Stimulated activated CD4-positive, alpha-beta T cell treated with anti-CD3 and anti-CD28 coated beads, Interleukin-1b, Interleukin-23, amount 100 ng/mL, for 24 hours (primary cell): ENCODE data around the gene NKAIN2.

ENCODE experiments used
- DNase-seq, 4 experiments: peaks; one replicate each; pipeline ENCODE4 v3.0.0-alpha.2; 2020; ENCODE audit warnings: low read depth in 4 of 4, low spot score in 1 of 4

The NKAIN2 gene

DNA sequence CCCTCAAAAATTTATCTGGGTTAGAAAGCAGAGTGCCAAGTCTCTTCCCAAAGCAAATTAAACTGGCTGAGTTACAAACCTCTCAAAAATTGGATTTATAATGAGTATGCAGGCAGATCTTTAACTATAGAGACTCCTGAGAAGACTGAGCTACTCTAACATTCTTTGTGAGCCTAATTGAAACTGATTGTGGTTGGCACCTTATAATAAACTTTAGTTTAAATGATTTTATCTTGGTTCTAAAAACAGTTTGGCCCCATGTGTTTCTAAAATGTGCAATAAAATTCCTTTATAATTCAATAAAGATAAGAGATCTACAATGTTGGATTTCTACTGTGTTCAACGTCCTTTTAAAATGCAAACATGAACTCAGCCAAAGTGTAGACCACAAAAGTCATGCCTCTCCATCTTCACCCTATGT is 678.4 kb downstream of the NKAIN2 start:
- no peak for DNase-seq

DNA sequence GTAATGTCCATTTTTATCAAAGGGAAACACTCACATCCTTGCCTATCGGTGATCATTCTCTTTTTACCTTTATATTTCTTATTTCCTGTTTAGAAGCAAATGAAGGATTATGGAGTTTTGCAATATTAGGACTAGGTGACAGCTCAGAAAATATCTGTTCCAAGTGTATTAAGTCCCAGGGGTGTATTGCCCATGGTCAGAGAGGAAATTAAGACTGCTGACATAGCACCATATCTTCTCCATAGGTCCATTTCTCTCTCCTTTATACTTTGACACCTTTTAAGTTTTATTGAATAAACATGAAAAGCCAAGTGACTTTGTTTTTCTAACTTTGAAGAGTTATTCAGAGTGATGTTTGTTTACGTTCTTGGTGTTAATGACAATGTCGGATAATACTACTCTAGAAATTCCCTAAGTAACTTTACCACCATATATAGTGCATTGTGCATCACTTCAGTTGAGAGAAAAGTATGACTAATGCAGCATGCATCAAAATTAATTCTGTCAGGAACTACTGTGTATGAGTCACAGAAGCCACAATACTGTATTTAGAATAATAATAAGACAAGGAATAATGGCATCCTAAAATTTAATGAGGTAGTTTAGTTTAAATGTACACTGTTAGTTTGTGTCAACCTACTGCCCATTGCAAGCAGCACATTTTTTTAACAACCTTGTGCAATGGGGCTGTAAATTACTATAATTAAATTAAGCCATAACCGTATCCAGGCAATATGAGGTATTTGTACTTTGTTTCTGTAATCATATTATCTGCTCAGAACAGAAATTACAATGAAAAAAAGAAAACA is 684.2 kb downstream of the NKAIN2 start:
- DNase-seq: no peak

DNA sequence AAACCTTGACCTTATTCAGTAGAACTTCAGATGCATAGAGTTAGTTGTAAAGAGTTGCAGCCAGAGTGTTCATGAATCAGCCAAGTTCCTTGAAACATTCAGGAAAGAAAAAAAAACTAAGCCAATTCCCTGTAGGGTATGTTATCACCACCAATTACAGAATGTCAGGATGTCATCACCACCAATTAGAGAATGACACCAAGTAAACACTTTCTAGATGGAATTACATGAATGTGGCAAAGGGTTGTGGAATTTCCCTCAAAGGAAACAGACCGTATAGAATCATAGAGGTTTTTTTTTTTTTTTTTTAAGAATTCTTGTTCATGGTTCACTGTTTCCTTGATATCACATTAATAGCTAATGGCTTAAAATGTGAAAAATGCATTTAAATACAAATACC is 686.5 kb downstream of the NKAIN2 start:
- no peak for DNase-seq

DNA sequence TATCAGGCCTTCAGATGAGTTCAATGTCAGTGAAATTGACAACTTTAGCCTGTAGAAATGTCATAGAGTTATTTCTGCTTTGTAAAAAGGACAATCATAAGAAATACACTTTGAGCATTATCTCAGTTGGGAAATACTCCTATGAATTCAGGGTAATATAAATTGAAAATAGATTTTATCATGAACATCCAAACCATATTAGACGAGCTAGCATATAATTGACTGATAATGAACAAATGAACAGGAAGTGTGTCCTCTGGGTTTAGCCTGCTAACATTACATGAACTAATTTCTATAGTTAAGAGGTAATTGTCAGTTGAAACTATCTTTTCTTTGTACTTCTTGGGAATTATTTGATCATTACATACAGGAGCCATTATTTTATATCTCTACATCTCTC is 689.6 kb downstream of the NKAIN2 start:
- DNase-seq: no peak

DNA sequence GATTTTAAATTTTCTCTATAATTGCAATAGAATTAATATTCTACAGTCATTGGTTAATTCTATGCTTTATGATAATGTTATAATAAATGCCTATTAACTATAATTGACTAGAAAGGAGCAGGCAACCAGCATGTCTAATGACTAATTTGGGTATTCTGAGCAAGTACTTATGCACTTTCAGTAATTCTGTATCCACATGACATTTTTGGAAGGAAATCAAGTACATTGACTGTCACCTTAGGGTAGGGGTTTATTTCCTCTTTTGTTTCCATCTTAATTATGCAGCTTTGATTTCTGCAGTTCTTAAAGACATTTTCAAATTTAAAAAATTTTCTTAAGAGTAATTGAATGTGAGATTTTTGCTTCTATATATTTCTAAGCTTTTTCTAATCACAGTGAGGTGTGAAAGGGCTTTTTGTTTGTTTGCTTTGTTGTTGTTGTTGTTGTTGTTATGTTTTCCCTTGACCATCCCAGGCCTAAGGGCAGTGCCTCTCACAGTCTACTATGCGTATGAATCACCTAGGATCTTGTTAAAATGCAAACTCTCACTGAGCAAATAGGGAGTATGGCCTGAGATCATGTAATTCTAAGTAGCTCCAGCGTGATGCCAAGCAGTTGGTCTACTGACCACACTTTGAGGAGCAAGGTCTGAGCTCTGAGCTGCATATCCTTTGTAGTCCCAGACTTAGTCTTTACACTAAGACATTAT is 691.4 kb downstream of the NKAIN2 start:
- DNase-seq: no peak

DNA sequence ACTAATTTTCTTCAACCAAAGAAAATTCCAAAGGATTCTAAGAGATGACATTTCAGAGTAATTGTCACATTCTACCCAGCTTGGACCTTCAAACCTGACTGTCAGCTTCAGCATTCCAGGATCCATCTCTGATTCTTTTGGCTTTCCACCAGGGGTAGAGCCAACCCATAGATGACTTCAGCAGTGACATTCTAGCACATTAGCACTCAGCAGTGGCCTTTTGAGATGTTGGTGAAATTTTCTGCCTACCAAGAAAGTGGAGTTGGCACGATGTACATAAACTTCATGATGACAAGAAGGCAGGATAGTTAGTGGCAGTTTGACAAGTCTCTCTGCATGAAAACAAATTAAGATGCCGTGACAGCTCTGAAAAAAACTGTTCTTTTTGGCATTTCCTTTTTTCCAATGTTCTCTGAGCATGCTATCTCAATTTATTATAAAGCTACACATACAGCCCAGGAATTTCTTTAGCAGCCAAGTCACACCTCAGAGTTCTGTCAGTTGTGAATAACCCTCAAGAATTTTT is 692.1 kb downstream of the NKAIN2 start:
- no peak for DNase-seq

DNA sequence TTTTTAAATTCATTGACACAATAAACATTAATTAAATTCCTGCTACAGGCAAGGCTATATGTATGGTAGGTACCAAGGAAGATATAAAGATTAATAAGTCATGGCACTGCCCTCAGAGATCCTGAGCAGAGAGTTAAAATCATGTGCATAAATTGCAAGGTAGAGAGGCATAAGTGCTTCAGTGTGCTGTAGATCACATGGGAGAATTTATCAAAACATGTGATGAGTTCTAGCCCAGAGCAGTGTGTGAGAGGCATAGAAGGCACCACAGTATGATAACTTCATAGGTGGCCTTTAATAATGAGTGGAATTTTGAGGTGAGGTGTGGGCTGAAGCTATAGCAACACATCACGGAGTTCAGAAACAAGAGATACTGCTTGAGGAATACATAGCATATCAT is 692.7 kb downstream of the NKAIN2 start:
- DNase-seq: no peak

DNA sequence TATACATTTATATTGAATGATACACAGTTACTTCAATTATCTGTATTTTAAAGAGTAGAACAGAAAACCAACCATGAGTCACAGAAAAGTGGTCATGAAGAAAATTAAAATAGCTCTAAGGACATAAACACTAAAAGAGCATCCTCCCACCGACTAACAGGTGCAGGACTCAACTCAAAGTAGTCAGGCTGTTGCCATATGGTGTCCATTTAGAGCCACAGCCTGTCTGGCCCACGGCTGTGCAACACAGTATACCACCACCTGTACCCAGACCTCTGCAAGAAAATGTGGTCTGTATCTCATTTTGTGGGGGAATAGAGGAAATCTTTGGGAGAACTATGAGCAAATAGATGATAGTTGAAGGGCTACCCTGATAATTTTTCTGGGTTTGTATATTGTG is 708.8 kb downstream of the NKAIN2 start:
- DNase-seq: no peak

DNA sequence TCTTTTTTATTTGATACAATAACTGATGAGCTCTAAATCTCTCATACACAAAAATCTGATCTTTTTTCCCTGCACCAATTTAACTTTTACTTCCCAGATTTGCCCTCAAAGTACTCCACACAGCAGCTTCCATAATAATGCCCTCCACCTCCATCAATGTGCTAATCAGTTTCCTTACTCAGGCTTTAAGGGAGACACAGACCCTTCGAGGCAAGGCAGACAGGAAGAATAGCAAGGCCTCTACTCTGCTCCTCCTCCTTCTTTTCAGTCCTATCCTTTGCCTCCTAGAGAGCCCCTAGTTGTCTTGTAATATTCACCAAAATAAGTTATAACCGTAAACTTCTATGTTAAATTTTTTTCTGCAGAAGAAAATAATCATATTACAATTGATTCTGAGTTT is 713.7 kb downstream of the NKAIN2 start:
- DNase-seq: no peak

DNA sequence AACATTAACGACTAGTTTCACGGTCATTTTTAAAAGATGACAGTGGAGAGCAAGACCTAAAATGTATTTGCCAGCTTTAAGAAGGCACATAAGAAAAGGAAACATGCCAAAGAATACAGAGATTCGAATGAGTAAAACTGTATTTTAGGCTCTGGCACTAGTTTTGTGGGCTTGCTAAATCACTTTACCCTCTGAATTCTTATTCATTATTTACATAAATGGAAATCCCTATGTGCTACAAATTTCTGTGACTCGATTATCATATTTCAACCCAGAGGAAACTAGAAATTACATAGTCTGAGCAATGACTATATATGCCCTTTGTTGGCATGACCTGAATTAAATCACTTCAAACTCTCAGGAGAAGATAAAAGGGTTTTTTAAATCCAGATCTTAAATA is 716.8 kb downstream of the NKAIN2 start:
- no peak for DNase-seq

DNA sequence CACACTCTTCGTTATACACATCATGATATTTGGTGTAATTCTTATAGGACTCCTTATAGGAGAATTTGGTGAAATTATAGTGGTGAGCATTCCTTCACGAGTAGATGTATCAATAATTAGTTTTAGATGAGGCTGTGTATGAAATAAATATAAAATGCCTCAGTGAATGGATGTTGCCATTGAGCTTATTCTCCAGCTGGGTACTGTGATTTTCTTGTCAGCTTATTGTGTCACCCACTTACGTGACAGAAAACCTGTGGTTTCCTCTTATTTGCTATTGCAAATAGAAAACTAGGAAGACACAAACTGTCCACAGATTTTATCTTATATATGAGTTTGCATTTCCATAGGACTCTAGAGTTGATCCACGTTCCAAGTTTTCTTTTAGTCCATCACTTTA is 718.7 kb downstream of the NKAIN2 start:
- no peak for DNase-seq

DNA sequence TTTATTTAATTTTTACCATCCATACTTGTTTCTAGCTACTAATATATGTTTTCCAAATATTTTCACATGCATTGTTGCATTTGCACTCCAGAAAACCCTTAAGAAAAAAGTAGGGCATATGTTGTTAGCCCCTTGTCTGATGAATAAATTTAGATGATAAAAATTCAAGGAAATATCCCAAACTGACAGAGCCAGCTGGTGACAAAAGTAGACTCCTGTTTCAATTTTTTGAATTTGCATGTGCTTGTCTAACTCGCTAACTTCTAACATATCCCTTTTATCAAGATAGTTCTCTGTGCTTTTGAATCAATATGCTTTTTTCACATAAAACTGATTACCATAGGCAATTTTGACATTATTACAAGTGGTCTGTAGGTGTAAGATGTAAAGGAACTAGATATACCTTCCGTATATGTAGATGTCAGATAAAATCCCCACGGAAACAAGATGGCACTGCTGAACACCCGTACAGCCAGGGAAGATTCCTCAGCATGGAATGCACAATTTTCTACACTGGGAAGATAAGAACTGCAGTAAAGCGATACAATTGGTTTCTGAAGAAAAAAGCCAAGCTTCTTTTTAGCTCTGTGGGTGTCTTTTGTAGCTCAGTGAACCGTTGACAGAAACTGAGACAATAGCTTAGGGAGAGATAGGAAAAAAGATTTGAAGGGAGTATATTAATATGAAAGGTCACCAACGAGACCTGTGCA is 721.0 kb downstream of the NKAIN2 start:
- no peak for DNase-seq

DNA sequence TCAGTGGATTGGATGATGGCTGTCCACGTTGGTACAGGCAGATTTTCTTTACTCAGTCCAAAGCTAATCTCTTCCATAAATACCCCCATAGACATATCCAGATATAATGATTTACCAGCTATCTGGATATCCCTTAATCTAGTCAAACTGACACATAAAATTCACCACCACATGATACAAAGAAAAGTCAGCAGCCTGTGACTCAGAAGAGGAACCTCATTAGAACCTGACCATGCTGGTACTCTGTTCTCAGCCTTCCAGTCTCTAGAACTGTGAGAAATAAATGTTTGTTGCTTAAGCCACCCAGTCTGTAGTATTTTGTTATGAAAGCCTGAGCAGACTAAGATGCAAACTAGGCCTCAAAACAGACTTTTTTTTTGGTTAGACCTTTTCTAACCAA is 727.3 kb downstream of the NKAIN2 start:
- no peak for DNase-seq

DNA sequence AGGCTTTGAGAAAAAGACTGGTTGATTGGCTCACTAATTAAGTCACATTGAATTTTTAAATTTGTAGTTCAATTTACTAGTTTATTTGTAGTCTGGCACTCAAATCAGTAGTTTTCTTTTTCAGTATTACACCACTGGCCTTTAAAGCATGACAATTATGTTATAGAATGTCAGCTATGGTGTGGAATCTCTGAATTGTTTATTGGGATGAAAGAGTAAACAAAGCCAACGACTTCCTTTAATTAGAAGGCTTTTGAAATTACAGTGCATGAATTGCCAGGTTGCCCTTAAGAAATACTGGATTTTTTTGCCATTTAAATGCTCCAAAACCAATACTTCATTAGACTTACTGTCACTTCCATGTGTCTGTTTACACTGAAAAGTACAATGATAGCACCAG is 731.6 kb downstream of the NKAIN2 start:
- DNase-seq: no peak

DNA sequence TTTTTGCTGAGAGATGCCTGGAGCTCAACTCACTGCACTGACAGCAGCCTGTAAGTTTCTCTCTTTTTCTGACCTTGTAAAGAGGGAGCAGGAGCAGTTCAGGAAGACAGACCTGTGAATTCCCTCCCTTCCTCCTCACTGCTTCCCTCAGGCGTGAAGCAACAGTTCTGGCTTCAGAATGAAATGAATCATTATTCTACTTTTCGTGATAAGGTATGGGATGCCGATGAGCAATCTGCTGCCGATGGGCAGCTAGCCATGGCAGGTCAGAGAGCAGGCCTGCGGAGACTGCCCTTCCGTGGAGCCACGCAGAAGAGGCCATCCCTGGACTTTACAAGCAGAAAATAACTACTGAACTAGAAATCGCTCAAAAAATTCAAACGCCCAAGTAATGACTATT is 732.1 kb downstream of the NKAIN2 start:
- no peak for DNase-seq

DNA sequence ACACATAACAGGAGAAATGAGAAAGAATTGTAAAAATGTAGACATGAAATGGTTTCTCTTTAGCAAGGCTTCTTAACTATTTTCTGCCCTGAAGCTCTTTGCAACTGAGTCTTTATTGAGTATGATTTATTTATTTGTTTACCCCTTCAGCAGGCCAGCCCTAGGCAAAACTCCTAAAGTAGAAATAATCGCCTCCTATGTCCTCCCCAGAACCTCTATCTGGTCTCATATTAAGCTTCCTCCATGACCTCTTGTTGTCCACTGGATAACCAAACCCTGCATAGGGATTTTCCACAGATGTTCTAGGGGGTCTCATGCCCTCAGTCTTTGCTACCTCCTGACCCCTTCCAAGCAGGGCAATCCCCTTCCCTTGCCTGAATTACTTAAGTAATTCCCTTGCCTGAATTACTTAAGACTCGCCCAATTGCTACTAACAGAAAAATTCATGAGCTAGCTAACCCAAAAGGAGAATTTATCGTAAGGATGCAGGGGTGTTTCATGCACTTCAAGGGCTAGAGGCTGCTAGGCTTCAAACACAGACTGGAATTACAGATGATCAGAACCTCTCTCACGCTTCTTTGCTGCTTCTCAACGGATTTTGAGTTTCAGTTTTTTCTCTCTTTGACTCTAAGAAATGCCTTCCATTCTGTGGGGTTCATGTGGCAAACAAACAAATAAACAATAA is 732.6 kb downstream of the NKAIN2 start:
- DNase-seq: no peak

DNA sequence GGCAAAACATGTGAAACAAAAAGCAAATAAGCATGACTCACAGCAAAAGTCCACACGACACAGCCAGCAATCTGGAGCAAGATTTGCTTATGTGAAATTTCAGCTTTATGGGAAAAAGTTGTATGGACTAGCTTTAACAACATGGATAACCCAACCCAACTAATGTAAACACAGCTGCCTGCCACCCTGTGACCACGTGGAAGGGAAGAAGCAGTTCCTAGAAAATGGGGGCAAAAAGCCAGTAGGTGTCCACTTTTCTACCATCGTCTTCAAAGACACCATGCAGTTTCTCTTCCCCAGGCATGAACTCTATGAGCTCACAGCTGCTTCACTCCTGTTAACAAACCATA is 733.2 kb downstream of the NKAIN2 start:
- no peak for DNase-seq

DNA sequence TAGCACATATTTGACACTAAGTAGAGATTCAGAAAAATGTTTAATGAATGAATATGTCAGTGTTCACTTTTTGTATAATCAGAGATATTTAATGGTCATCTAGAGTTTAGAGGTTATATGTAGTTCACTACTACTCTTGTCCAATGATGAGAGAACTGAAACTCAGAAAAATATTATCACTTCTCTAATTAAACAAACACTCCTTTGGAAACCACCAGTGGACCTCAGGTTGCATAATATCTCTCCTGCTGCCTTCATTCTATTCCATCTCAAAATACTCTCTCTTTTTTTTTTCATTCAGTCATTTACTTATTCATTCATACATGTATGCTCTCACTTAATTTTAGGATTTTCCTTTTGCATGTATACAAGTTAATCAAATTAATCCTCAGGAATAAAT is 735.4 kb downstream of the NKAIN2 start:
- no peak for DNase-seq

DNA sequence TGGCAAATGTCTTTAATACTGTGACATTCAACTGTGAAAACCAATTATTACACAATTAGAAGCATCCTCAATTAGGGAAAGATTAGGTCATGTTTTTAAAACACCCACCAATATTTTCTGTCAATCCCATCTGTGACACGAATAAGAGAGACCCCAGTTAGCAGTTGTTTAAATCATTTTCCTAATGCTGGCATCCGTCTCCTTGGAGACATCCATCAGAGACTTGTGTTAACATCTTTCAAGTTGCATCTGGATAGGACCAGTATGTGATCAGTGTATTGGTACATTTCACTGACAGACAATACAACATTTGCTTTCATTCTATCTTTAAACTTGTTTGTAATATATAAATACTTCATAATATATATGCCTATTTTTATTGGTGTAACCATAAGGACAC is 737.9 kb downstream of the NKAIN2 start:
- DNase-seq: no peak

DNA sequence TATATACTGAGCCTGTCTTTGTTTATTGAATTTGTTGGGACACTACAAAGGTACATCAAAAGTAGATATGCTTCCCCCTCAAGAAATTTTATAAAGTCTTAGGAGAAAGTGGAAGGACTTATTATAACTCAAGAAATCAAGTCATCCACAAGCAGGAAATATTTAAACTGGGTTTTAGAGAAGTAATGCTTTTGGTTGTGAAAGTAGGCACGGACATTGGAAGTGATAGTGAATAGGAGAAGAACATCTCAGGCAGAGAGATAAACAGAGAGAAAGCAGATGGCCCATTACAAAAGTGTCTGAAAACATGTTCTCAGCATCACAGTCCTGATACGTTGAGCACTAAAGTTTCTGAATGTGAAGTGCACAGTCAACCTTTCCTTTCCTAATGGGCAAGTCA is 742.9 kb downstream of the NKAIN2 start:
- DNase-seq: no peak

DNA sequence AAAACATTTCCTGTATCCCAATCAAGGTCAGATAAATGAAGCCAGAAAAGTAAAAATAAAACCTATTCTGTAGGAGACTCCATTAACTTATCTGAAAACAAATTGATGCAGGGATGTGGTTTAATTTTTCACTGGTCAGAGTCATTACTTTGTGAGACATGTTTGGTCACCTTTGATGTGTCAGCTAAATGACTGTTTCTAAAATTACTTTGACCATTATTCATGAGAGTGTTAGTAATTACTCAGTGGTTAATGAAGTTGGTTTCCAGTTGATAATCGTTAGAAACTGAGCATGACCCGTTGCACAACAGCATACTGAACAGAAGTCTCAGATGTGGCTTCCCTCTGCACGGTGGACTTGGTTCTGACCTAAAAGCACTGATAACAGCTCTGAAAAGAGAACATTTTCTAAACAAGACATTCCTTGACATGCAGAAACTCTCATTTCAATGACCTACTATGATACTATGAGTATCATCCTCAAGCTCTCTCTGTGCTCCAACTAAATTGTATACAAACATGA is 748.1 kb downstream of the NKAIN2 start:
- DNase-seq: no peak
